Anterior cingulate cortex (tissue), 58 donors: ENCODE measurements around the gene DLD.

Source experiments
- DNase-seq, 58 donors: peaks; one replicate each; lab custom pipeline; 2025; lab: John Stamatoyannopoulos, UW

The DLD gene

GRCh38 chr7:107961405-107961804, 70.4 kb downstream of the DLD start:
- DNase-seq = no peak

GRCh38 chr7:107962817-107963216, 71.8 kb downstream of the DLD start:
- no peak for DNase-seq

- no peak for DNase-seq
Measured at GRCh38 chr7:107964510-107964909, 73.5 kb downstream of the DLD start.

- DNase-seq = peak in 7 of 58 donors; percentile 4 to 25 (median 20)
Measured at GRCh38 chr7:107966711-107967110, 75.7 kb downstream of the DLD start.

DNA sequence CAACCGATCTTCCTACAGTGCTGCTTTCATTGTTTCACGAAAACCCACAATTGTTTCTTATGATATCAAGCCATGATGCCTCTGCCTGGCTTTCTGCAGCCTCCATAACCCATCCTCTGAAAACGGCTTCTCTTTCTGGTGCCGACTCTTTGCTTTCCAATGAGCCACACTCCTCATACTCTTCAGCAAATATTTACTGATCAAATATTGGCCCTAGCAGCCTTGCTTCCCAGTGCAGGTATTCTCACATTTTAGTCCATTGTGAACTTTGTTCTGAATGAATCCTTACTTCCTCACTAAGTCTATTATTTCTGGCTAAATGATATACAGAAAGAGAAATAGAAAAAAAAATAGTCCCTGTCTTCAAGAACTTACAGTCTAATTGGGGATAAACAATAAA, 76.4 kb downstream of the DLD start:
- no peak for DNase-seq

- DNase-seq = no peak
Measured at GRCh38 chr7:107968449-107968848, 77.5 kb downstream of the DLD start.

- no peak for DNase-seq
Measured at GRCh38 chr7:107969856-107970255, 78.9 kb downstream of the DLD start.
